ENCODE results near the gene ATRX. TPM values are rescaled to one million over a fixed set of nuclear protein-coding genes. Genes with fewer than 3 reads are reported as not detected.
A peak's percentile ranks its signal among the peaks of the same experiment; 100 is the strongest.
"Not testable (repeated sequence)": the region's sequence is repeated elsewhere in the genome, so short reads cannot be mapped to it uniquely, and the experiment has no call there.

ATRX gene
- total RNA-seq (2014; rRNA removed; shearing (Covaris generic)): 123 and 162 TPM in 2 replicates
- 107 and 179 TPM in 2 replicates for polyA plus RNA-seq (2016; fragmentation: Nextera tagmentation; extraction: Ambion mirVana)
- long read RNA-seq, partial matches to known transcripts: 37 of 54 reads
- long read RNA-seq, other reads (novel, unspliced or antisense): 16 of 54 reads

- H3K27me3 ChIP-seq (ENCODE audit: insufficient read depth): no peaks in the 10 kb centered on the region
- Mint-ChIP-seq H3K27ac (peak within 1 kb of the TSS; percentile 100), H3K36me3 (ENCODE audit: low read depth) (no peaks in the 10 kb centered on the region; the same call in 2 of the 3 replicates), H3K4me3 (peak within 1 kb of the TSS; percentile 99), H3K9me3 (peaks cover 2% of the 10 kb centered on the region; the same call in 1 of the 3 replicates), H3K27me3 (ENCODE audit: insufficient read depth, low read depth, poor library complexity) (peaks cover 4% of the 10 kb centered on the region), H3K4me1 (peaks cover 8% of the 10 kb centered on the region; the same call in 1 of the 3 replicates)
- H2AFZ ChIP-seq: no peak within 1 kb of the TSS
- no peaks in the 10 kb centered on the region for H3F3A ChIP-seq (replicated peaks; ENCODE audit: low read depth)
- TF ChIP-seq EZH2 (IDR thresholded peaks at IDR 0.05; ENCODE audit: low read depth, unreplicated experiment) (no peak), CREB1 (CRISPR knock-in tag; IDR thresholded peaks at IDR 0.05; ENCODE audit: low read depth) (no peak; the same call in 1 of the 2 replicates), POLR2AphosphoS5 (IDR thresholded peaks at IDR 0.05; ENCODE audit: low read depth) (peak; percentile 70)
- DNase-seq (ENCODE audit: low spot score) (peak; percentile 86), ATAC-seq (peak; percentile 96)
- peak within 1 kb of the TSS; percentile 70 for H3K4me3 ChIP-seq
- H3K9me2 ChIP-seq (ENCODE audit: insufficient read depth): no peaks in the 10 kb centered on the region
- peaks cover 20% of the 10 kb centered on the region for H4K20me1 ChIP-seq (replicated peaks; ENCODE audit: insufficient read depth)
- H3K4me2 ChIP-seq: peak within 1 kb of the TSS; percentile 86
- H3K36me3 ChIP-seq (ENCODE audit: insufficient read depth): no peaks in the 10 kb centered on the region
- H3K4me1 ChIP-seq (ENCODE audit: insufficient read depth): peaks cover 20% of the 10 kb centered on the region
- peaks cover 46% of the 10 kb centered on the region for H3K79me2 ChIP-seq (replicated peaks; ENCODE audit: insufficient read depth)
- peak within 1 kb of the TSS; percentile 98 for H3K27ac ChIP-seq (ENCODE audit: low read depth)
Measured at GRCh38 chrX:77785486-77786364, at the start of gene ATRX. ATRX (minus strand) TSS chrX:77786216; CDS start chrX:77786001, 215 bp downstream.

DNA sequence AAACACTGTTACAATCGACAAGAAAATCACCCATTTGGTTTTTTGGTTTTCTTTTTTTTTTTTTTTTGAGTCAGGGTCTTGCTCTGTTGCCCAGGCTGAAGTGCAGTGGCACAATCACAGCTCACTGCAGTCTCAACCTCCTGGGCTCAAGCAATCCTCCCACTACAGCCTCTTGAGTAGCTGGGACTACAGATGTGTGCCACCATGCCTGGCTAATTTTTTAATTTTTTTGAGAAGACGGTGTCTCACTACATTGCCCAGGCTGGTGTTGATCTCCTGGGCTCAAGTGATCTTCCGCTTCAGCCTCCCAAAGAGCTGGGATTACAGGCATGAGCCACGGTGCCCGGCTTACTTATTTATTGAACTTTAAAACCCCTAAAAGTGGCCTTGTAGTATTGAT, 45.5 kb upstream of the ATRX start:
- H3K4me3 Mint-ChIP-seq; DNase-seq (ENCODE audit: low spot score); H3K79me2 ChIP-seq (replicated peaks; ENCODE audit: insufficient read depth); ATAC-seq; H3K27ac ChIP-seq (ENCODE audit: low read depth); H3K36me3 Mint-ChIP-seq (ENCODE audit: low read depth); H3K9me3 Mint-ChIP-seq; H3K9me2 ChIP-seq (ENCODE audit: insufficient read depth); H3K4me1 Mint-ChIP-seq; H3K27ac Mint-ChIP-seq; H4K20me1 ChIP-seq (replicated peaks; ENCODE audit: insufficient read depth); H3K4me3 ChIP-seq; H3K4me1 ChIP-seq (ENCODE audit: insufficient read depth); H3K4me2 ChIP-seq; H3K36me3 ChIP-seq (ENCODE audit: insufficient read depth); H3K27me3 Mint-ChIP-seq (ENCODE audit: insufficient read depth, low read depth, poor library complexity); H3F3A ChIP-seq (replicated peaks; ENCODE audit: low read depth); H2AFZ ChIP-seq; H3K27me3 ChIP-seq (ENCODE audit: insufficient read depth): not testable (repeated sequence)

DNA sequence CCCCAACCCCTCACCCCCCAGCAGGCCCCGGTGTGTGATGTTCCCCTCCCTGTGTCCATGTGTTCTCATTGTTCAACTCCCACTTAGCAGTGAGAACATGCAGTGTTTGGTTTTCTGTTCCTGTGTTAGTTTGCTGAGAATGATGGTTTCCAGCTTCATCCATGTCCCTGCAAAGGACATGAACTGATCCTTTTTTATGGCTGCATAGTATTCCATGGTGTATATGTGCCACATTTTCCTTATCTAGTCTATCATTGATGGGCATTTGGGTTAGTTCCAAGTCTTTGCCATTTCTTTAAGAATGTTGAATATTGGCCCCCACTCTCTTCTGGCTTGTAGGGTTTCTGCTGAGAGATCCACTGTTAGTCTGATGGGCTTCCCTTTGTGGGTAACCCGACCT, 36.0 kb upstream of the ATRX start:
- not testable (repeated sequence) for H3K4me3 Mint-ChIP-seq; H2AFZ ChIP-seq; H3F3A ChIP-seq (replicated peaks; ENCODE audit: low read depth); H3K4me3 ChIP-seq; H3K4me2 ChIP-seq; DNase-seq (ENCODE audit: low spot score); H3K36me3 ChIP-seq (ENCODE audit: insufficient read depth); H3K79me2 ChIP-seq (replicated peaks; ENCODE audit: insufficient read depth); H4K20me1 ChIP-seq (replicated peaks; ENCODE audit: insufficient read depth); H3K27me3 Mint-ChIP-seq (ENCODE audit: insufficient read depth, low read depth, poor library complexity); H3K9me2 ChIP-seq (ENCODE audit: insufficient read depth); H3K27ac Mint-ChIP-seq; H3K4me1 Mint-ChIP-seq; H3K27ac ChIP-seq (ENCODE audit: low read depth); H3K4me1 ChIP-seq (ENCODE audit: insufficient read depth); ATAC-seq; H3K27me3 ChIP-seq (ENCODE audit: insufficient read depth)
- H3K36me3 Mint-ChIP-seq (ENCODE audit: low read depth): peaks cover 32% of the 10 kb centered on the region
- peaks cover 18% of the 10 kb centered on the region for H3K9me3 Mint-ChIP-seq

Measured in GM23338 (cell line).